OCI-M2 (cell line): ENCODE results near the gene ALAD.
"Not testable (repeated sequence)": the region's sequence is repeated elsewhere in the genome, so short reads cannot be mapped to it uniquely, and the experiment has no call there.

ENCODE experiments used
- DNase-seq: peaks from one replicate; lab custom pipeline; 2025; ENCODE audit not compliant: unreplicated experiment; lab: John Stamatoyannopoulos, UW

Gene ALAD

GRCh38 chr9:113401027-113401792 lies at the start of gene ALAD:
ALAD (minus strand) TSS chr9:113401284; CDS start chr9:113393559, 7,725 bp downstream.
- peak; percentile 93 for DNase-seq

DNA sequence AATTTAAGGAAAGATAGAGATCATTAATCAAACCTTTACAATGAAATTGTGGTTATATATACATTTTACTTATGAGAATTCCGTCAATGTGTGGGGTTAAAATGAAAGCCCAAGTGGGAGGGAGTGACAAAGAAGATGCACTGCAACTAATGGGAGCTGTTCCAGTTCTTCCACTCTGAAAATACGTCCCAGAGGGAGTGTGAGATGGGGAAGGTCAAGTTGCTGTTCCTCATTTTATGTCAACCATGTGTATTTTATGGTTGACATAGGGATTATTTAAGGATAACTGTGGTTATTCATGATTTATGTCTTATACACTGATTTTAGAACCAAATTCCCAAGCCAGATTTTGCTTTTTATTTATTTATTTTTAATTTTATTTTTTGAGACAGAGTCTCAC lies 48.3 kb upstream of the ALAD start:
- DNase-seq, result no peak

DNA sequence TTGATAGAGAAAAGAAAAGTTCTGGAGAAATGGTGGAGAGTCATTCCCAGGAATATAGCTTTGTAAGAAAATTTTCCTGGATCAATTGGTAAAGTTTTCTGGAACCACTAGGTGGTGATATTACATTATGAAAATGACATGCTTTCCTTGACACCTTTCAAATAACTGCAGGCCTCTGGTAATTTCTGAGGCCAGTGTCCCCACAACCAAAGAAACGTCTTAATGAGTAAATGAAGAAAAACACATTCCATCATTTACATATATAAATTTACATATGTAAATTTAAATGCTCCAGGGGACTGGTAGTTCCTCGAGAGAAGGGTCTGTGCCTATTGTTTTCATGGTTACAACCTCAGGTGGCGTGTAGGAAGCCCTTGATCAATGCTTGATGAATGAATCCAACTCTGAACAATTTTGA lies 45.2 kb upstream of the ALAD start:
- no peak for DNase-seq

- DNase-seq, result no peak
These were observed 43.7 kb upstream of the ALAD start for GRCh38 chr9:113444736-113445135.

DNA sequence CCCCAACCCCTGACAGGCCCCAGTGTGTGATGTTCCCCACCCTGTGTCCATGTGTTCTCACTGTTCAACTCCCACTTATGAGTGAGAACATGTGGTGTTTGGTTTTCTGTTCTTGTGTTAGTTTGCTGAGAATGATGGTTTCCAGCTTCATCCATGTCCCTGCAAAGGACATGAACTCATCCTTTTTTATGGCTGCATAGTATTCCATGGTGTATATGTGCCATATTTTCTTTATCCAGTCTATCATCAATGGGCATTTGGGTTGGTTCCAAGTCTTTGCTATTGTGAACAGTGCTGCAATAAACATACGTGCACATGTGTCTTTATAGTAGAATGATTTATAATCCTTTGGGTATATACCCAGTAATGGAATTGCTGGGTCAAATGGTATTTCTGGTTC lies 36.6 kb upstream of the ALAD start:
- DNase-seq, result not testable (repeated sequence)

GRCh38 chr9:113436728-113437515 lies 35.8 kb upstream of the ALAD start:
- DNase-seq, result no peak

DNA sequence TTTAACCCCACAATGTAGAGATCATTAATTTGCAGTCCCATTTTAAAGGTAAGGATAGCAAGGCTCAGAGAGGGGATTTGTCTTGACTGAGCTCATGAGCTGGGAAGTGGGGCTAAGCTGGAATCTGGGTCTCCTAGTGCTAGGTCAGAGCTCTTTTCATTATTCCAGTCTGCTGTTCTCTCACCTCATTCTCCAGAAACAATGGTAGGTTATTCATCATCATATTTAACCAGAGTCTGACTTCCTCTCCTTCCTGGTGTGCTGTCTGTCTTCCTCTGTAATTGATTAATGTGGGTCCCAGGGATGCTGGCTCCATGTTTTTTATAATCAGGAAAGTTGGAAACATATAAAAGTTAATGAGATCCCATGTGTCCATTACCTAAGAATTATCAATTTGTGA lies 30.1 kb upstream of the ALAD start:
- DNase-seq, result no peak

DNA sequence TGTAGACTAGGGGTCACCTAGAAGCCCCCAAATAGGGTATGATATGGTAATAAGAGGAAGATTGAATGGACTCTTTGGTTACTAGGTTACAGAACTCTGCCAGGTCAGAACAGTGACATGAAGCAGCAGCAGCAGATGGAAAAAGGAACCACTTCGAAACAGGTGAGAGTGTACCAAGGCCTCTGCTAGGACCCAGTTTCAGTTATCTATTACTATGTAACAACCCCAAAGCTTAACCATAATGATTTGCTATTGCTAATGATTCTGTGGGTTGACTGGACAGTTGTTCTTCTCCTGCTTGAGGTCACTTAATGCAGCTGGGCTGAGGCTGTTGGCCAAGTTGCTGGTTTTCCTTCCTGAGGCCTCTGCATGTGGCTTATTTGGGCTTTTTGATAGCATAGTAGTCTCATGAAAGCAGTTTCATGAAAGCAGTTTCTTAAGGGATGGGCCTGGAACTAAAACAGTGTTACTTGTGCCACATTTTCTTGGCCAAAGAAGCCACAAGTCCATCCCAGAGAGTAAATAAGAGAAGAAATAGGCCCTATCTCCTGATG lies 27.1 kb upstream of the ALAD start:
- no peak for DNase-seq

DNA sequence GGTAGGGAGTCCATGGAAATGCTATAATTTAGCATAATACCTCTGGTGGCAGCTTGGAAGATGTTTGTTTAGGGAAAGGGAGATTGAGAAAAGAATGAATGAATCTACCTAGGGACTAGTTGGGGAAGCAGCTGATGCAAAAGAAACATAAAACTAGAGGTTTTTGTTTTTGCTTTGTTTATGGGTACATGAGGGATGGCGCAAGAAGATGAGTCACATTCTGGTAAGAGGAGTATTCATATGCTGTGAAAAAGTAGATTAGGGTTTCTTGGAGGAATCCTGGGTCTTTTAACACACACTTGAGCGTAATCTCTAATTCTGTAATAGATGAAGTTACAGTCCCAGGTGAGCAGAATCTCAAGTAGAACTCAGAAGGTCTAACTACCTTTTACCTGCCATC lies 26.5 kb upstream of the ALAD start:
- no peak for DNase-seq

- no peak for DNase-seq
These were observed 25.6 kb upstream of the ALAD start for GRCh38 chr9:113426701-113427100.

GRCh38 chr9:113425072-113425471 lies 24.0 kb upstream of the ALAD start:
- no peak for DNase-seq

DNA sequence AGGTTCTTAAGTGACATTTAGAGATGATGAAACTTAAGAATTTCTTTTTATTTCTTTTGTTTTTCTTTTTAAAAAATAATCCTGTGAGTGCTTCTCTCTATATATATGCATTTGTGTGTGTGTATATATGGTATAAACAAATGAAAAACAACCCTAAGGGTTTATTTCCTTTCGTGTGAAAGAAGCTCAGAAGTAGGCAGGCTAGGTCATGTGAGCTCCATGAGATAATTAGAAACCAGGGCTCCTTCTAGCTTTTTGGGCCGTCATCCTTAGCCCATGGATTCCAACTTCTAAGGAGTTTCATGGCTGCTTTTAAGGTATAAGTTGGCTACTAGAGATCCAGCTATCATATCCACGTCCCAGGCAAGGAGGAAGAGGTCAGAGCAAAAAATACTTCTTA lies 20.6 kb upstream of the ALAD start:
- DNase-seq, result no peak

- DNase-seq, result no peak
These were observed 16.3 kb upstream of the ALAD start for GRCh38 chr9:113417370-113417769.

DNA sequence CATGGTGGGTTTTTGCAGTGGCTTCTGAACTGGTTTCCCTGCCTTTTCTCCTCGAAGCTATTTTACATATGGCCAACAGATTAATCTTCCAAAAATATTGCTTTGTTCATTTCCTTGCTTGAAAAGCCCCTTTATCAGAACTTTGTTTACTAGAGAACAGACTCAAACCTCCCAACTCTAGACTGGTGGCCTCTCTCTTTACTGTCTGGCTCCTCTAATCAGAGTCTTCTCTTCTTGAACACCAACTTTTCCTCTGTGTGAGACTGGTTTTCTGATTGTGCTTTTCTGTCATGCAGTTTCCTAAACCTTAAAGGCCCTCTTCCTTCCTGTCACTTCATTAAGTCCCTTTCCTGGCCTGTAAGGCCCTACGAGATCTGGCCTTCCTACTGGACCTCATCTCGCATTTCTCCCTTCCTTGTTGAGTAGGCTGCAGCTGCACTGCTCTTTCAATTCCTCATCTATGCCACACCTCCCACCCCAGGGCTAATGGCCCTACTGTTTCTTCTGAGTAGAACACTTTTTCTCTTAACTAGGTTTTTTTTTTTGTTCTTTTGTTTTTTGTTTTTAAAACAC lies 15.2 kb upstream of the ALAD start:
- no peak for DNase-seq

DNA sequence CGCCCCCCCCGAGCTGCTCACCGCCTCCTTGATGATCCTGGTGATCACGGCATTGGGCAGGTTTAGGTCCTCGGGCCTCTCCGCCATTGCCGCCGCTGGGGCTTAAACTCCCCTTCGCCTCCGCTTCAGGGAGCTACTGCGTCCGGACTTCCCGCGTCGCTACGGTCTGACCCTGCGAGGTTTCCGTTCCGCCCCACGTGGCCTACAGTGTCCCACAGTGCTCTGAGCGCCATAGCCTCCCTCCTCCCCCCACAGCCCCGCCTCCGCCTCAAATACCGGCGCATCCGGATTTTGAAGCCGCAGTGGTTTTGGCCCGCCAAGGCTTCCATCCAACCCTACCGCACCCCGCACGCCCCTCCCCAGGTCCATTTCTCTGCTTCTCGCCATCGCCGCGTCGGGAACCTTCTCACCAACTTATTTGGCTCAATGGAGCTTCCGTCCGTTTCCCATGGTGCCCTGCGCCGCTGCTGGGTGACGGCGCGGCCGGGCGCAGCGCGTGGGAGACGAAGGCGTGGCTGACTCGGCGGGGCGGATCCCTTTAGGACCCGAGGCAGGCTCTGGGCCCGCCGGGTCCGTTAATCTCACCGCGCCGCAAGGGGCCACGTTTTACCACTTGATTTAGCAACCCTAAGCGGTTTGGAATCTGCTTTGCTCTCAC lies 9.3 kb upstream of the ALAD start, which contains the start of the genes C9orf43 and POLE3:
TSS of gene C9orf43 (plus strand) at position 541 of the 658 bp plus-strand sequence. CDS start 2,747 bp downstream, outside the sequence.
TSS of gene POLE3 (minus strand) at position 469 of the 658 bp plus-strand sequence. CDS start at position 87, 382 bp downstream.
- DNase-seq, result peak; percentile 65

DNA sequence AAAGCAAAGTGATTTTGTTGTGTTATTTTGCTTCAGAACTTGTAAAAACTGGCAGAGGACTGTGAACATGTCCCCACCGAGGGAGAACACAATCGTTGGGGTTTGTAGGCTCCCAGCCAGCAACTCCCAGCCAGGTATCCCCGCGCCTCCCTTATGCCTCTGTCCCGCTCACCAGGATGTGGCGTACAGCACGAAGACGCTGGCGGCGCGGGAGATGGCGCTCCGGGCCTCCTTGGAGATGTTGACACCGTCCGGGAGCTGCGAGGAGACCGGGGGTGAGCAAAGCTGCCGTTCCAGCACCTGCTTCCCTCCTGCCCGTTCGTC lies 8.8 kb upstream of the ALAD start:
- DNase-seq, result no peak

DNA sequence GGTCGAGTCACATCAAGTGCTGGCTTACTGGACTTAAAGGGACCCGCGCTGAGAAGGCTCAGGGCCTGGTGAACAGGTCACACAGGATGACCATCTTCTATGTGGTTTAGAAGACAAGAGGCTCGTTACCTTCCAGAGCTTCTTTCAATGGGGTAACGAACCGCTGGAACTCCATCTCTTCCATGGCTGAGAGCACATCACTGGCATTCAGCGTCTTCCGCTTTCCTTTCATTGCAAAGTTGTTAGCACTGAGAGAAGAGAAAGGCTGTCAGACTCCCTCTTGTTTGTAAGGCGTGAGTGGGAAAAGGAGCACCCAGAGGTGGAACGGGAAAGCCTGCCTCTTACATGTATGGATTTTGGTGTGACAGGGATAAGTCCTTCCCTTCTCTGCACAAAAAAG lies 8.4 kb upstream of the ALAD start:
- no peak for DNase-seq

DNA sequence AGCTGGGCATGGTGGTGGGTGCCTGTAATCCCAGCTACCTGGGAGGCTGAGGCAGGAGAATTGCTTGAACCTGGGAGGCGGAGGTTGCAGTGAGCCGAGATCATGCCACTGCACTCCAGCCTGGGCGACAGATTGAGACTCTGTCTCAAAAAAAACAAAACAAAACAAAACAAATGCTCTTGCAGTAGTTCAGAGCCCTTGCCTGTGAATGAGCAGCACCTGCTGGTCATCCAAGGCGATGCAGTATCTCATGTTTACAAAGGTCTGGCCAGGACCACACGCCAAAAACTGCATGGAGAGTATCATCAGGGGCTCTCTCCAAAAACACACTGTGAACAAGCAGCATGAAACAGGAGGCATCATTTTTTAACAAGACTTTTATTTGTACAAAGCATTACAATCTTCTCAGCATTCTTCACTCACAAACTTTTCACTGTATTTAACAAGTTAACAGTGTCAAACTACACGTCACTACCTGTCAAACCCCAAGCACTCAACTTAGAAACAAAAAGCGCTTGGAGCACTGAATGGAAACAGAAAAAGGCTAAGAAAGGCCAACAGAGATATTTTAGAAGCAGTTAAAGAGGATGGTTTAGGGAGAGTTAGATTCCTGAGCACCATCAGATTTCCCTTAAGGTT lies 5.9 kb upstream of the ALAD start:
- DNase-seq, result not testable (repeated sequence)

DNA sequence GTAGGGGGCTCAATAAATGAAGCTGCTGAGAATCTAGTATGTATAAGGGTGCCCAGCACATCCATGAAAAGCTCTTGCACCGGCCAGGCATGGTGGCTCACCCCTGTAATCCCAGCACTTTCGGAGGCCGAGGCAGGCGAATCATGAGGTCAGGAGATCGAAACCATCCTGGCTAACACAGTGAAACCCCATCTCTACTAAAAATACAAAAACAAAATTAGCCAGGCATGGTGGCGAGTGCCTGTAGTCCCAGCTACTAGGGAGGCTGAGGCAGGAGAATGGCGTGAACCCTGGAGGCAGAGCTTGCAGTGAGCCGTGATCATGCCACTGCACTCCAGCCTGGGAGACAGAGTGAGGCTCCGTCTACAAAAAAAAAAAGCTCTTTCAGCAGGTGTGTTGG lies 5.3 kb upstream of the ALAD start:
- not testable (repeated sequence) for DNase-seq

DNA sequence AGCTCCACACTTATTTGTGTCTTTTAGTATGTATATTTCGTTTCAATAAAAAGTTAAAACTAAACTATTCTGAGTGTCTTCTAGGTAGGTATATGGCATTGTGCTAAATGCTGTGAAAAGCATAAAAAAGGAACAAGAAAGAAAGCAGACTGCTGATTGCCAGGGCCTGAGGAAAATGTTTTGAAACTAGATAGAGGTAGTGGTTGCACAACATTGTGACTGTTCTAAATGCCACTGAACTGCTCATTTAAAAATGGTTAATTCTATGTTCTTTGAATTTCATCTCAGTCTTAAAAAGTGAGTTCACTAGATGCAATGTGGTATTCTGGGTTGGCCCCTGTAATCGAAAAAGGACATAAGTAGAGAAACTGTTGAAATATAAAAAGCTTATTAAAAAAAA lies 2.6 kb upstream of the ALAD start:
- no peak for DNase-seq
